ENCODE measurements around the gene GLRX5. TPM values are rescaled to one million over a fixed set of nuclear protein-coding genes. Genes with fewer than 3 reads are reported as not detected.

GLRX5 gene
- total RNA-seq, 1 experiment from 2014 or later, result 72.8 TPM

DNA sequence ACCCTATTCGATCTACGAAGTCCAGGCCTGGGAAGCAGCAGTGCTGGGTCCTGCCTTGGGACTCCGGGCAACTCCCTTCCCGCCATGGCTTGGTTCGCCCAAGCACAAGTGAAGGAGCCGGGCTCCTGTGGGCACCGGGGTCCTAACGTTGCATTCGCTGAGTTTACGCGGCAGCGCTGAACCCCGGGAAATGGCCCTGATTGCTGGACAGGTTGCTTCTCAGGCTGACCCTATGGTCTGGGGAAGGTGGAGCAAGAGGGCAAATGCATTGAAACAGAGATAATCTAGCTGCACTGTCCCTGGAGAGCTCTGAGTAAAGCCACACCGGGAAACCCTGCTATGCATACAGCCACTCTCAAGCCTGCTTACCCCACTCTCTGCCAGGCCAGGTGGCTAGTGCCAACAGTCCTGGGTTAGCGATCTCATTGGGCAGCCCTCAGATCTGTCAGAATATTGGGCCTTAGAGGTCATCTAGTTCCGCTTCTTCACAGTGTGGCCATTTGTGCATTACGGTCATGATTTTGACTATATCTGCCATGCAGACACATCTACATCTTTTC, 29.7 kb upstream of the GLRX5 start:
- TF ChIP-seq, protein P1, sequence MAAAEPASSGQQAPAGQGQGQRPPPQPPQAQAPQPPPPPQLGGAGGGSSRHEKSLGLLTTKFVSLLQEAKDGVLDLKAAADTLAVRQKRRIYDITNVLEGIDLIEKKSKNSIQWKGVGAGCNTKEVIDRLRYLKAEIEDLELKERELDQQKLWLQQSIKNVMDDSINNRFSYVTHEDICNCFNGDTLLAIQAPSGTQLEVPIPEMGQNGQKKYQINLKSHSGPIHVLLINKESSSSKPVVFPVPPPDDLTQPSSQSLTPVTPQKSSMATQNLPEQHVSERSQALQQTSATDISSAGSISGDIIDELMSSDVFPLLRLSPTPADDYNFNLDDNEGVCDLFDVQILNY (CRISPR knock-in tag; IDR thresholded peaks at IDR 0.05), result no peak
- Mint-ChIP-seq H3K27ac (no peak overlapping the region), H3K4me1 (no peaks in the 10 kb centered on the region), H3K36me3 (no peaks in the 10 kb centered on the region), H3K27me3 (ENCODE audit: low read depth) (no peaks in the 10 kb centered on the region; the same call in 1 of the 2 replicates), H3K4me3 (no peak overlapping the region), H3K9me3 (no peaks in the 10 kb centered on the region)
- POLR2A ChIA-PET, result no interaction called here
- ATAC-seq (no peak), DNase-seq (ENCODE audit: low spot score) (no peak)
- CTCF ChIA-PET, result no interaction called here

DNA sequence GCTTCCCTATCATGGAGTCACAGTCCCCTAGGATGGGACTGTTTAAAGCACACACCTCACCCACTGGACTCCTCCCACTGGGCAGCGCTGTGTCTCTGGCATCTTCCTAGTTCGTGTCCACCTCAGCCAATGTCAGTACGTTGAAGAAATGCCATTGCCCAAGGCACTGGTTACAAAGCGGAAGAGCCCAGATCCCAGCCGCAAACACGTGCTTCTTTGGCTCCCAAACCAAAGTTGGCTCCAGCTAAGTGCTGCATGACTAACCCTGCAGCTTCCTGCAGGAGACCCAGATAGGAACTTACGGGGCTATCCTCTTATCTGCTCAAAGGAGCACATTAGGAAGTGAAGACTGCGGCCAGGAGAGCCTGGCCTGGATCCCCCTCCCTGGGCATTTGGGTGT, 27.7 kb upstream of the GLRX5 start:
- Mint-ChIP-seq H3K9me3 (no peaks in the 10 kb centered on the region), H3K27me3 (ENCODE audit: low read depth) (no peaks in the 10 kb centered on the region; the same call in 1 of the 2 replicates), H3K4me3 (no peak overlapping the region), H3K27ac (no peak overlapping the region), H3K4me1 (no peaks in the 10 kb centered on the region), H3K36me3 (no peaks in the 10 kb centered on the region)
- CTCF ChIA-PET, result no interaction called here
- POLR2A ChIA-PET, result no interaction called here
- ATAC-seq, result no peak
- TF ChIP-seq JAZF1 (CRISPR knock-in tag; IDR thresholded peaks at IDR 0.05) (no peak), TP53 (CRISPR knock-in tag; IDR thresholded peaks at IDR 0.05) (no peak), KAT7 (CRISPR knock-in tag; IDR thresholded peaks at IDR 0.05; ENCODE audit: borderline replicate concordance) (no peak), ZNF671 (CRISPR knock-in tag; IDR thresholded peaks at IDR 0.05) (no peak), SMAD4 (CRISPR knock-in tag; IDR thresholded peaks at IDR 0.05) (no peak), FOXJ3 (CRISPR knock-in tag; IDR thresholded peaks at IDR 0.05; ENCODE audit: borderline replicate concordance) (no peak), FOXK1 (CRISPR knock-in tag; IDR thresholded peaks at IDR 0.05) (no peak), NFYB (CRISPR knock-in tag; conservative IDR thresholded peaks at IDR 0.05; ENCODE audit: low read depth) (no peak), ZBTB21 (CRISPR knock-in tag; IDR thresholded peaks at IDR 0.05; ENCODE audit: borderline replicate concordance) (no peak)
- TF ChIP-seq, protein P2, sequence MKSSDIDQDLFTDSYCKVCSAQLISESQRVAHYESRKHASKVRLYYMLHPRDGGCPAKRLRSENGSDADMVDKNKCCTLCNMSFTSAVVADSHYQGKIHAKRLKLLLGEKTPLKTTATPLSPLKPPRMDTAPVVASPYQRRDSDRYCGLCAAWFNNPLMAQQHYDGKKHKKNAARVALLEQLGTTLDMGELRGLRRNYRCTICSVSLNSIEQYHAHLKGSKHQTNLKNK (CRISPR knock-in tag; IDR thresholded peaks at IDR 0.05), result no peak
- TF ChIP-seq, protein P3, sequence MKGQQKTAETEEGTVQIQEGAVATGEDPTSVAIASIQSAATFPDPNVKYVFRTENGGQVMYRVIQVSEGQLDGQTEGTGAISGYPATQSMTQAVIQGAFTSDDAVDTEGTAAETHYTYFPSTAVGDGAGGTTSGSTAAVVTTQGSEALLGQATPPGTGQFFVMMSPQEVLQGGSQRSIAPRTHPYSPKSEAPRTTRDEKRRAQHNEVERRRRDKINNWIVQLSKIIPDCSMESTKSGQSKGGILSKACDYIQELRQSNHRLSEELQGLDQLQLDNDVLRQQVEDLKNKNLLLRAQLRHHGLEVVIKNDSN (CRISPR knock-in tag; IDR thresholded peaks at IDR 0.05), result no peak
- TF ChIP-seq, protein P4, sequence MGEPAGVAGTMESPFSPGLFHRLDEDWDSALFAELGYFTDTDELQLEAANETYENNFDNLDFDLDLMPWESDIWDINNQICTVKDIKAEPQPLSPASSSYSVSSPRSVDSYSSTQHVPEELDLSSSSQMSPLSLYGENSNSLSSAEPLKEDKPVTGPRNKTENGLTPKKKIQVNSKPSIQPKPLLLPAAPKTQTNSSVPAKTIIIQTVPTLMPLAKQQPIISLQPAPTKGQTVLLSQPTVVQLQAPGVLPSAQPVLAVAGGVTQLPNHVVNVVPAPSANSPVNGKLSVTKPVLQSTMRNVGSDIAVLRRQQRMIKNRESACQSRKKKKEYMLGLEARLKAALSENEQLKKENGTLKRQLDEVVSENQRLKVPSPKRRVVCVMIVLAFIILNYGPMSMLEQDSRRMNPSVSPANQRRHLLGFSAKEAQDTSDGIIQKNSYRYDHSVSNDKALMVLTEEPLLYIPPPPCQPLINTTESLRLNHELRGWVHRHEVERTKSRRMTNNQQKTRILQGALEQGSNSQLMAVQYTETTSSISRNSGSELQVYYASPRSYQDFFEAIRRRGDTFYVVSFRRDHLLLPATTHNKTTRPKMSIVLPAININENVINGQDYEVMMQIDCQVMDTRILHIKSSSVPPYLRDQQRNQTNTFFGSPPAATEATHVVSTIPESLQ (CRISPR knock-in tag; IDR thresholded peaks at IDR 0.05), result no peak
- TF ChIP-seq, protein P5, sequence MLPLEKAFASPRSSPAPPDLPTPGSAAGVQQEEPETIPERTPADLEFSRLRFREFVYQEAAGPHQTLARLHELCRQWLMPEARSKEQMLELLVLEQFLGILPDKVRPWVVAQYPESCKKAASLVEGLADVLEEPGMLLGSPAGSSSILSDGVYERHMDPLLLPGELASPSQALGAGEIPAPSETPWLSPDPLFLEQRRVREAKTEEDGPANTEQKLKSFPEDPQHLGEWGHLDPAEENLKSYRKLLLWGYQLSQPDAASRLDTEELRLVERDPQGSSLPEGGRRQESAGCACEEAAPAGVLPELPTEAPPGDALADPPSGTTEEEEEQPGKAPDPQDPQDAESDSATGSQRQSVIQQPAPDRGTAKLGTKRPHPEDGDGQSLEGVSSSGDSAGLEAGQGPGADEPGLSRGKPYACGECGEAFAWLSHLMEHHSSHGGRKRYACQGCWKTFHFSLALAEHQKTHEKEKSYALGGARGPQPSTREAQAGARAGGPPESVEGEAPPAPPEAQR (CRISPR knock-in tag; IDR thresholded peaks at IDR 0.05), result no peak
- TF ChIP-seq, protein P6, sequence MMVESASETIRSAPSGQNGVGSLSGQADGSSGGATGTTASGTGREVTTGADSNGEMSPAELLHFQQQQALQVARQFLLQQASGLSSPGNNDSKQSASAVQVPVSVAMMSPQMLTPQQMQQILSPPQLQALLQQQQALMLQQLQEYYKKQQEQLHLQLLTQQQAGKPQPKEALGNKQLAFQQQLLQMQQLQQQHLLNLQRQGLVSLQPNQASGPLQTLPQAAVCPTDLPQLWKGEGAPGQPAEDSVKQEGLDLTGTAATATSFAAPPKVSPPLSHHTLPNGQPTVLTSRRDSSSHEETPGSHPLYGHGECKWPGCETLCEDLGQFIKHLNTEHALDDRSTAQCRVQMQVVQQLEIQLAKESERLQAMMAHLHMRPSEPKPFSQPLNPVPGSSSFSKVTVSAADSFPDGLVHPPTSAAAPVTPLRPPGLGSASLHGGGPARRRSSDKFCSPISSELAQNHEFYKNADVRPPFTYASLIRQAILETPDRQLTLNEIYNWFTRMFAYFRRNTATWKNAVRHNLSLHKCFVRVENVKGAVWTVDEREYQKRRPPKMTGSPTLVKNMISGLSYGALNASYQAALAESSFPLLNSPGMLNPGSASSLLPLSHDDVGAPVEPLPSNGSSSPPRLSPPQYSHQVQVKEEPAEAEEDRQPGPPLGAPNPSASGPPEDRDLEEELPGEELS (CRISPR knock-in tag; IDR thresholded peaks at IDR 0.05), result no peak
- TF ChIP-seq, protein P7, sequence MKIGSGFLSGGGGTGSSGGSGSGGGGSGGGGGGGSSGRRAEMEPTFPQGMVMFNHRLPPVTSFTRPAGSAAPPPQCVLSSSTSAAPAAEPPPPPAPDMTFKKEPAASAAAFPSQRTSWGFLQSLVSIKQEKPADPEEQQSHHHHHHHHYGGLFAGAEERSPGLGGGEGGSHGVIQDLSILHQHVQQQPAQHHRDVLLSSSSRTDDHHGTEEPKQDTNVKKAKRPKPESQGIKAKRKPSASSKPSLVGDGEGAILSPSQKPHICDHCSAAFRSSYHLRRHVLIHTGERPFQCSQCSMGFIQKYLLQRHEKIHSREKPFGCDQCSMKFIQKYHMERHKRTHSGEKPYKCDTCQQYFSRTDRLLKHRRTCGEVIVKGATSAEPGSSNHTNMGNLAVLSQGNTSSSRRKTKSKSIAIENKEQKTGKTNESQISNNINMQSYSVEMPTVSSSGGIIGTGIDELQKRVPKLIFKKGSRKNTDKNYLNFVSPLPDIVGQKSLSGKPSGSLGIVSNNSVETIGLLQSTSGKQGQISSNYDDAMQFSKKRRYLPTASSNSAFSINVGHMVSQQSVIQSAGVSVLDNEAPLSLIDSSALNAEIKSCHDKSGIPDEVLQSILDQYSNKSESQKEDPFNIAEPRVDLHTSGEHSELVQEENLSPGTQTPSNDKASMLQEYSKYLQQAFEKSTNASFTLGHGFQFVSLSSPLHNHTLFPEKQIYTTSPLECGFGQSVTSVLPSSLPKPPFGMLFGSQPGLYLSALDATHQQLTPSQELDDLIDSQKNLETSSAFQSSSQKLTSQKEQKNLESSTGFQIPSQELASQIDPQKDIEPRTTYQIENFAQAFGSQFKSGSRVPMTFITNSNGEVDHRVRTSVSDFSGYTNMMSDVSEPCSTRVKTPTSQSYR (CRISPR knock-in tag; IDR thresholded peaks at IDR 0.05), result no peak
- DNase-seq (ENCODE audit: low spot score), result no peak

All from WTC11 (cell line).